MM.1S (cell line): ENCODE results near the gene TP63.

Source experiments
- EZH2 ChIP-seq: fragments of 300-600 bp; sonication (generic); optimal IDR thresholded peaks from 2 replicates; pipeline ENCODE3; 2017; ENCODE audit warnings: low read depth, mild to moderate bottlenecking, antibody characterized with exemption, low read length, mixed read lengths
- EZH2phosphoT487 ChIP-seq: fragments of 300-600 bp; sonication (generic); IDR thresholded peaks from 2 replicates; pipeline ENCODE4 v1.6.1; 2018; ENCODE audit warnings: antibody characterized with exemption, low read length
- TF ChIP-seq, protein P1 (sequence below): fragments of 300-600 bp; sonication (generic); IDR thresholded peaks from 2 replicates; pipeline ENCODE4 v1.5.1; 2016; ENCODE audit warnings: antibody characterized with exemption, low read length, mixed read lengths

GRCh38 chr3:189851682-189852081 is 220.5 kb downstream of the TP63 start:
- TF ChIP-seq, protein P1, sequence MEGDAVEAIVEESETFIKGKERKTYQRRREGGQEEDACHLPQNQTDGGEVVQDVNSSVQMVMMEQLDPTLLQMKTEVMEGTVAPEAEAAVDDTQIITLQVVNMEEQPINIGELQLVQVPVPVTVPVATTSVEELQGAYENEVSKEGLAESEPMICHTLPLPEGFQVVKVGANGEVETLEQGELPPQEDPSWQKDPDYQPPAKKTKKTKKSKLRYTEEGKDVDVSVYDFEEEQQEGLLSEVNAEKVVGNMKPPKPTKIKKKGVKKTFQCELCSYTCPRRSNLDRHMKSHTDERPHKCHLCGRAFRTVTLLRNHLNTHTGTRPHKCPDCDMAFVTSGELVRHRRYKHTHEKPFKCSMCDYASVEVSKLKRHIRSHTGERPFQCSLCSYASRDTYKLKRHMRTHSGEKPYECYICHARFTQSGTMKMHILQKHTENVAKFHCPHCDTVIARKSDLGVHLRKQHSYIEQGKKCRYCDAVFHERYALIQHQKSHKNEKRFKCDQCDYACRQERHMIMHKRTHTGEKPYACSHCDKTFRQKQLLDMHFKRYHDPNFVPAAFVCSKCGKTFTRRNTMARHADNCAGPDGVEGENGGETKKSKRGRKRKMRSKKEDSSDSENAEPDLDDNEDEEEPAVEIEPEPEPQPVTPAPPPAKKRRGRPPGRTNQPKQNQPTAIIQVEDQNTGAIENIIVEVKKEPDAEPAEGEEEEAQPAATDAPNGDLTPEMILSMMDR = no peak
- TF ChIP-seq EZH2phosphoT487 = no peak
- no peak for TF ChIP-seq EZH2
